Mucosa of descending colon (tissue), 3 donors: ENCODE data around the gene CTSS. TPM values are rescaled to one million over a fixed set of nuclear protein-coding genes. Genes with fewer than 3 reads are reported as not detected.
A peak's percentile ranks its signal among the peaks of the same experiment; 100 is the strongest.
"Not testable (repeated sequence)": the region's sequence is repeated elsewhere in the genome, so short reads cannot be mapped to it uniquely, and the experiment has no call there.

Experiments
- ATAC-seq: fragments of 200-7000 bp; cut with Tn5 transposase; one replicate; pipeline ENCODE4 v1.9.1; 2020; ENCODE audit warnings: mild to moderate bottlenecking, moderate library complexity
- DNase-seq, 3 donors: peaks; one replicate each; pipeline ENCODE4 v3.0.0-alpha.2; 2020
- H3K36me3 ChIP-seq: fragments of 200-600 bp; one replicate; pipeline ENCODE4 v1.8.0; 2021; ENCODE audit warnings: low read depth, mild to moderate bottlenecking
- H3K4me1 ChIP-seq: fragments of 200-600 bp; one replicate; pipeline ENCODE4 v1.8.0; 2021; ENCODE audit warnings: low read depth, mild to moderate bottlenecking
- H3K4me3 ChIP-seq: fragments of 200-600 bp; one replicate; pipeline ENCODE4 v1.8.0; 2021; ENCODE audit warnings: mild to moderate bottlenecking
- H3K9me3 ChIP-seq: fragments of 200-600 bp; one replicate; pipeline ENCODE4 v1.8.0; 2021; ENCODE audit warnings: mild to moderate bottlenecking
- intact Hi-C, 2 donors: fragments of 100-400 bp; cut with DNase I in 1 of 2; cut with micrococcal nuclease in 1 of 2; formaldehyde crosslinking; loops; one replicate each; pipeline versions ENCODE4 v1.11.0 to v1.11.1; 2022; cut with DNase I, micrococcal nuclease
- total RNA-seq, 3 donors: library from RNA; stranded (reverse); fragmentation: NEBNext Ultra II Directional in 2 of 3; extraction: Animal tissue kit (Norgen Biotek cat#: 25700) in 2 of 3; gene quantifications; one replicate each; pipeline versions ENCODE4 v1.2.1 to v1.2.4, GENCODE V29; 2021 to 2023
- TF ChIP-seq, protein P1 (sequence below): fragments of 200-600 bp; IDR thresholded peaks from one replicate; pipeline ENCODE4 v1.8.0; 2022; ENCODE audit warnings: antibody characterized with exemption, mild to moderate bottlenecking
- donor health status: DM: no; HTN: no; CAD: no; lungs with moderate emphysema.
- donor health status: DM: no; HTN: no; CAD: no.
- donor health status: DM: no; HTN: yes; CAD: no.

The CTSS gene
- total RNA-seq, 3 donors from 2014 or later = 290 to 577 (median 544) TPM

- H3K4me3 ChIP-seq = no peak overlapping the region
- peaks cover 3% of the 10 kb centered on the region for H3K4me1 ChIP-seq
- TF ChIP-seq, protein P1, sequence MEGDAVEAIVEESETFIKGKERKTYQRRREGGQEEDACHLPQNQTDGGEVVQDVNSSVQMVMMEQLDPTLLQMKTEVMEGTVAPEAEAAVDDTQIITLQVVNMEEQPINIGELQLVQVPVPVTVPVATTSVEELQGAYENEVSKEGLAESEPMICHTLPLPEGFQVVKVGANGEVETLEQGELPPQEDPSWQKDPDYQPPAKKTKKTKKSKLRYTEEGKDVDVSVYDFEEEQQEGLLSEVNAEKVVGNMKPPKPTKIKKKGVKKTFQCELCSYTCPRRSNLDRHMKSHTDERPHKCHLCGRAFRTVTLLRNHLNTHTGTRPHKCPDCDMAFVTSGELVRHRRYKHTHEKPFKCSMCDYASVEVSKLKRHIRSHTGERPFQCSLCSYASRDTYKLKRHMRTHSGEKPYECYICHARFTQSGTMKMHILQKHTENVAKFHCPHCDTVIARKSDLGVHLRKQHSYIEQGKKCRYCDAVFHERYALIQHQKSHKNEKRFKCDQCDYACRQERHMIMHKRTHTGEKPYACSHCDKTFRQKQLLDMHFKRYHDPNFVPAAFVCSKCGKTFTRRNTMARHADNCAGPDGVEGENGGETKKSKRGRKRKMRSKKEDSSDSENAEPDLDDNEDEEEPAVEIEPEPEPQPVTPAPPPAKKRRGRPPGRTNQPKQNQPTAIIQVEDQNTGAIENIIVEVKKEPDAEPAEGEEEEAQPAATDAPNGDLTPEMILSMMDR = no peak
- no peaks in the 10 kb centered on the region for H3K9me3 ChIP-seq
- ATAC-seq = no peak
- H3K36me3 ChIP-seq = no peaks in the 10 kb centered on the region
- intact Hi-C loops = no loop called here
- DNase-seq = no peak
Observed at GRCh38 chr1:150775276-150775675, 9.7 kb upstream of the CTSS start.

DNA sequence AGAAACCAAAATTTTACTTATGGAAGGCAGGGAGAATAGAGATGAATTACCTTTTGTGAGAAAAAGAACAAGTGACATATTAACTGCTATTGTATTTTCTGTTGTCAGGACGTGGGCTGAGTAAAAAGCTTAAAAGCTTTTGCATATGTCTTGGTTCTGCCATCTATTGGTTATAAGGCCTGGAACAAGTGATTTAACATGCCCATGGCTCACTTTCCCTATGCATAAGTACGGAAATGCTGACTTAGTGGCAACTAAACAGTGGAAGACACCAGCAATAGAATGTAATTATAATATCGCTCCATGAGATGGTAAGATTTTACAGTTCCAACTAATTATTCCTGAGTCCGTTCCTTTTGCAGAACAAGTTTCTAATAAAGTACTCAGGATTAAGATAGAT lies 6.7 kb upstream of the CTSS start:
- intact Hi-C loops = no loop called here
- H3K9me3 ChIP-seq = no peaks in the 10 kb centered on the region
- DNase-seq (no peak), ATAC-seq (no peak)
- H3K4me3 ChIP-seq = no peak overlapping the region
- TF ChIP-seq, protein P1 = no peak
- H3K4me1 ChIP-seq = peaks cover 3% of the 10 kb centered on the region
- H3K36me3 ChIP-seq = no peaks in the 10 kb centered on the region

GRCh38 chr1:150767704-150768103 lies 2.1 kb upstream of the CTSS start:
- ATAC-seq, DNase-seq, H3K9me3 ChIP-seq, intact Hi-C loops, H3K36me3 ChIP-seq, H3K4me3 ChIP-seq: not testable (repeated sequence)
- H3K4me1 ChIP-seq = peaks cover 12% of the 10 kb centered on the region

GRCh38 chr1:150765977-150766301 lies 361 bp upstream of the CTSS start:
- ATAC-seq, DNase-seq, H3K36me3 ChIP-seq, intact Hi-C loops, H3K9me3 ChIP-seq, H3K4me3 ChIP-seq: not testable (repeated sequence)
- H3K4me1 ChIP-seq = peaks cover 12% of the 10 kb centered on the region

DNA sequence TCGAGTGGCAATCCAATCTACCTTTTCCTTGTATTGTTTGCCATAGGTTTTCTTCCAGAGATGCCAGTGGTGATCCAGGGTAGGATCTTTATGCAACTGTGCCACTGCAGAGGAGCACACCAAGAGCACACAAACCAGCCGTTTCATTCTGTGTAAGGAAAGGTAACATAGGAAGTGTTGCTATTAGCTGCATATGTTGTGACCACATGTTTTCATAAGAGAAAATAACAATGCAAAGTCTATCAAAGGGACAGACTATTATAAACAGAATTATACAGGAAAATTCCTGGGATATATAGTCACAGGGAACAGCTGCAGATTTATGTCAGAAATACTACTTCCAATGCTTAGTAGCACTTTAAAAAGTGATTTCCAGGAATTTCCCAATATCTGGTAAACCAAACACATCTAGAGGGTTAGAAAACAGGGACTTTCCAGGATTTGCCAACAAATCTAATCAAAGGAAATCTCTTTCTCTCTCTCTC lies 919 bp downstream of the CTSS start:
- TF ChIP-seq, protein P1 = no peak

DNA sequence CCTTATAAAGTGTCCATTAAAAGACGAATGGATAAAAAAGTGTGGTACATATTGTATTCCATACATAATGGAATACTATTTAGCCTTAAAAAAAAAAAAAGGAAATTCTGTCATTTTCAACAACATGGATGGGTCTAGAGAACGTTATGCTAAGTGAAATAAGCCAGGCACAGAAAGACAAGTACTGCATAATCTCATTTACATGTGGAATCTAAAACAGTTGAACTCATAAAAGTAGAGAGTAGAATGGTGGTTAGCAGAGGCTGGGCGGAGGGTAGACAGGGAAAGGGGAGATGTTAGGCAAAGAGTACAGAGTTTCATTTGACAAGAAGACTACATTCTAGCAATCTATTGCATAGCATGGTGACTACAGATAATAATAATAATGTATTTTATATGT lies 2.6 kb downstream of the CTSS start:
- H3K4me3 ChIP-seq = no peak overlapping the region
- TF ChIP-seq, protein P1 = no peak
- H3K4me1 ChIP-seq = peaks cover 9% of the 10 kb centered on the region
- intact Hi-C loops = no loop called here
- DNase-seq = no peak
- H3K9me3 ChIP-seq = no peaks in the 10 kb centered on the region
- no peak for ATAC-seq
- no peaks in the 10 kb centered on the region for H3K36me3 ChIP-seq

More for the DNA sequence above, 919 bp downstream of the CTSS start:
- Histone ChIP-seq H3K36me3 (no peaks in the 10 kb centered on the region), H3K9me3 (no peaks in the 10 kb centered on the region), H3K4me3 (no peak overlapping the region), H3K4me1 (peaks cover 9% of the 10 kb centered on the region)
- ATAC-seq (peak; percentile 75), DNase-seq (no peak)
- intact Hi-C loops = no loop called here

DNA sequence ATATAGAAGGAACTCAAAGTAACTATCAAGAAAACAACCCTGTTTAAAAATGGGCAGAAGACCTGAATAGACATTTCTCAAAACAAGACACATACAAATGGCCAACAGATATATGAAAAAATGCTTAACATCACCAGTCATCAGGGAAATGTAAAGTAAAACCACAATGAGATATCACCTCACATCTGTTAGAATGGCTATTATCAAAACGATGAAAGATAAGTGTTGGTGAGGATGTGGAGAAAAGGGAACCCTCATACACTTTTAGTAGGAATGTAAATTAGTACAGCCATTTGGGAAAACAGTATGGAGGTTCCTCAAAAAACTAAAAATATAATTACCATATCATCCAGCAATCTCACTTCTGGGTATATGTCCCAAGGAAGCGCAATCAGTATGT lies 3.0 kb downstream of the CTSS start:
- intact Hi-C loops = no loop called here
- no peak overlapping the region for H3K4me3 ChIP-seq
- peaks cover 9% of the 10 kb centered on the region for H3K4me1 ChIP-seq
- no peaks in the 10 kb centered on the region for H3K9me3 ChIP-seq
- DNase-seq (no peak), ATAC-seq (no peak)
- TF ChIP-seq, protein P1 = no peak
- no peaks in the 10 kb centered on the region for H3K36me3 ChIP-seq
